Chondrocyte (in vitro differentiated cells): ENCODE results near the gene GNG12. TPM values are rescaled to one million over a fixed set of nuclear protein-coding genes. Genes with fewer than 3 reads are reported as not detected.

Source experiments
- DNase-seq: peaks from one replicate; pipeline ENCODE4 v3.0.0; 2021; ENCODE audit warnings: mixed read lengths, low spot score
- H3K27ac Mint-ChIP-seq: one replicate; pipeline ENCODE4 v1.8.0; 2021; ENCODE audit warnings: mild to moderate bottlenecking, moderate library complexity, mixed read lengths; ENCODE audit not compliant: unreplicated experiment
- H3K27me3 Mint-ChIP-seq: 2 replicates; pipeline ENCODE4 v1.8.0; 2021; ENCODE audit warnings: low read depth, mixed read lengths
- H3K36me3 Mint-ChIP-seq: 2 replicates; pipeline ENCODE4 v1.8.0; 2021; ENCODE audit warnings: low read depth, mixed read lengths
- H3K4me1 Mint-ChIP-seq: 2 replicates; pipeline ENCODE4 v1.8.0; 2021; ENCODE audit warnings: low read depth, mild to moderate bottlenecking, mixed read lengths
- H3K4me3 Mint-ChIP-seq: one replicate; pipeline ENCODE4 v1.8.0; 2021; ENCODE audit warnings: mild to moderate bottlenecking, moderate library complexity, mixed read lengths; ENCODE audit not compliant: unreplicated experiment
- H3K9me3 Mint-ChIP-seq: 2 replicates; pipeline ENCODE4 v1.8.0; 2021; ENCODE audit warnings: low read depth, mixed read lengths
- CTCF ChIP-seq: fragments of 200-600 bp; sonication (generic); IDR thresholded peaks from 2 replicates; pipeline ENCODE4 v1.5.0; 2021; ENCODE audit warnings: antibody characterized with exemption, mild to moderate bottlenecking, moderate library complexity
- total RNA-seq: library from RNA; stranded (reverse); gene quantifications from 3 replicates; pipeline ENCODE4 v1.2.1, GENCODE V29; 2021

GNG12 gene
- total RNA-seq, 1 donor from 2014 or later = 91.5 TPM

- Mint-ChIP-seq H3K36me3 (peaks cover 1% of the 10 kb centered on the region), H3K4me3 (no peak overlapping the region), H3K27me3 (no peaks in the 10 kb centered on the region), H3K4me1 (peaks cover 6% of the 10 kb centered on the region), H3K27ac (no peak overlapping the region), H3K9me3 (no peaks in the 10 kb centered on the region)
- no peak for TF ChIP-seq CTCF
- DNase-seq = no peak
Observed at GRCh38 chr1:67874501-67875111, 41.3 kb upstream of the GNG12 start.

DNA sequence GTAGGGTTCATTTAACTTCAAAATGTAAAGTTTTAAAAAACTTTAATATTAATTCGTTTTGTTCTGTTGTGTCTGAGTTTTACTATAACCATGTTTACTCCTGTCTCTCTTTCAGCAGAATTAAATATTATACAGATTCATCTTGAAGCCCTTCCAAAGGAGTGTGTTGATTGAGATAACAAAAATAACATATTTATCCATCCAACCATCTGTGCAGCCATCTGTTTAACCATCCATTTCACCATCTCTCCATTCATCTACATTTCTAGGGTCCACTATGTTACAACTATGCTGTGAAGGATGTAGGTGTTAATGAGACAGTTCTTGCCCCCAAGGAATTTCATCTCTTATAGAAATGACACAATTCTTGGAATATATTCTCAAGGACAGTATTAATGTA is 36.0 kb upstream of the GNG12 start:
- peaks cover 4% of the 10 kb centered on the region for H3K4me1 Mint-ChIP-seq
- no peak for DNase-seq
- no peak overlapping the region for H3K27ac Mint-ChIP-seq
- H3K4me3 Mint-ChIP-seq = no peak overlapping the region
- peaks cover 1% of the 10 kb centered on the region for H3K36me3 Mint-ChIP-seq
- TF ChIP-seq CTCF = no peak
- no peaks in the 10 kb centered on the region for H3K9me3 Mint-ChIP-seq
- no peaks in the 10 kb centered on the region for H3K27me3 Mint-ChIP-seq

DNA sequence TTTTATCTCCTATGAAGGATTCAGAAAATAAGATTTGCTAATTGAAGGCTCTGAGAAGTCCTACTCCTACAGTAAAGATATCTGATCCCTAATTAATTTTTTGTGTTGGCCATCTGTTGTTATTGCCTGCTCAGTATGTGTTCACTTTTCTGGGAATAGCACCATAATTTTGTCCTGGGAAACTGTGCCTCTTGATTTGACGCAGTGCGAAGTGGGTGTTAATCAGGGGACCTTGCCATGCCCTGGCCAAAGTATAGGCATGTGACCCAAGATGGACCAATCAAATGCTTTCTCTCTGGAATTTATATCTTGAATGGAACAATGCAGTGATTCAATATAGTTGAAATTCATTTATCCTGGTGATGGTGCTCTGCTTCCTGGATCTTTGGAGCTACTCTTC is 30.4 kb upstream of the GNG12 start:
- Mint-ChIP-seq H3K4me3 (no peak overlapping the region), H3K36me3 (no peaks in the 10 kb centered on the region), H3K4me1 (no peaks in the 10 kb centered on the region), H3K9me3 (no peaks in the 10 kb centered on the region), H3K27me3 (no peaks in the 10 kb centered on the region), H3K27ac (no peak overlapping the region)
- no peak for DNase-seq
- no peak for TF ChIP-seq CTCF

DNA sequence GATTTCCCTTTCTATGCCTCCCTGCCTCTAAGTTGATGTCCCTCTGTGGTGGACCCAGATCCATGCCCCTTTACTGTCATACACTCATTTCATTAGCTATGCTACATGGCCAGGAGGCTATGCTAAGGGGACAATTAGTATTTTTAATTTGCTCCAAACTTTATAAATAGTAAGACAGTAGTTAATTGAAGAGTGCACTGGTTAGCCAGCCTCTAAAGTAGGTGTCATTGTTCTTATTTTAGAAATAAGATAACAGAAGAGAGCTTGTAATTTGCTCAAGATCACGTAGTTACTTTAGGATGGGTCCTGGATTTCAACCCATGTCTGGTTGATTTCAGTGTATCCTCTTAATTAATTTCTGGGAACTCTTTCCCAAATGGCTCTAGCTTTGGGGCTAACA is 29.4 kb upstream of the GNG12 start:
- Mint-ChIP-seq H3K27ac (no peak overlapping the region), H3K9me3 (no peaks in the 10 kb centered on the region), H3K36me3 (no peaks in the 10 kb centered on the region), H3K27me3 (no peaks in the 10 kb centered on the region), H3K4me1 (no peaks in the 10 kb centered on the region), H3K4me3 (no peak overlapping the region)
- no peak for TF ChIP-seq CTCF
- no peak for DNase-seq

GRCh38 chr1:67861856-67862516 is 28.7 kb upstream of the GNG12 start:
- TF ChIP-seq CTCF = no peak
- no peak for DNase-seq
- Mint-ChIP-seq H3K4me1 (no peaks in the 10 kb centered on the region), H3K36me3 (no peaks in the 10 kb centered on the region), H3K4me3 (no peak overlapping the region), H3K27me3 (no peaks in the 10 kb centered on the region), H3K9me3 (no peaks in the 10 kb centered on the region), H3K27ac (no peak overlapping the region)
